Stimulated activated CD8-positive, alpha-beta memory T cell treated with anti-CD3 and anti-CD28 coated beads, Interleukin-7, amount 100 ng/mL, for 48 hours (primary cell): Measurements from ENCODE around the gene MACF1.
"Not testable (repeated sequence)": the region's sequence is repeated elsewhere in the genome, so short reads cannot be mapped to it uniquely, and the experiment has no call there.

Source experiments
- DNase-seq, 2 donors: peaks; one replicate each; pipeline ENCODE4 v3.0.0-alpha.2; 2020; ENCODE audit warnings: low read depth in 1 of 2; ENCODE audit errors: extremely low read depth in 1 of 2

MACF1 gene

GRCh38 chr1:39178541-39179431 lies 25.7 kb upstream of the MACF1 start:
- no peak for DNase-seq

GRCh38 chr1:39181311-39181710 lies 23.2 kb upstream of the MACF1 start:
- no peak for DNase-seq

- no peak for DNase-seq
These were observed 21.7 kb upstream of the MACF1 start for GRCh38 chr1:39182804-39183203.

DNA sequence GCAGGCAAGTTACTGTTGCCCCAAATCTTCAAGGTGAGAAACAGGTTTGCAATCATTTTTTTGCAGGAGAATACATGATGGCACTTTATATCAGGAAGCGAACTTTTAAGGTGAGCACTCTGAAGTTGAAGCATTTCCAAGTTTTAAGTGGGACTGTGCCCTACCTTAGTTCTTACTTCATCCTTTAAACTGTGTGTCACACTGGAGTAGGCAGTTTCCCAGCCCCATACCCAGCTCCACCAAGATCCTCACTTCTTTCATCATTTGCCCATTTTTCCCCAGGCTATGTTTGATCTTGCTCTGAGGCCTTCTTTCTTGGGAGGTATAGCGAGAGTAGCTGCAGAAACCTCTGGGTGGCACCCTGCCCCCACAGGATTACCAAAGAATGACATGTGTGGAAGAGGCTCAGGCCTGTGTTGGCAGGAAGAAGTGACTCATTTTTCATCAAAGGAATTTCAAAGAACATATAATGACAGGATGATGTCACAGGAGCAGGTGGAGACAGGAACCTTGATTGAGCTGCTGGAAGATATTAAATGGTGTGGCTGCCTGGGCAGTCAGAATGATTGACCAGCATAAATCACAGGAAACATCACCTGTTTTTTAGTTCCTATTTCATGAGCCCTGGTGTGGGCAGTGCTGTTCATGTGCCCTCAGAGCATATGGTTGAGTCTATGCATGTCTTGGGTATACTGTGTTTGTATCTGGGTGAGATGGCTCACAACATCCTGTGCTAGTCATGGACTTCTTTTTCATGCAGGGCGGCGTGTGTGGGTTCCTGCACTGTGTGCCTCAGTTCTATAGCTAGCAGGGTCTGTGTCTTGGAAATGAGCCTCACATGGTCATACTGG lies 20.8 kb upstream of the MACF1 start:
- peak; percentile 53 to 75 for DNase-seq

- no peak for DNase-seq
These were observed 20.1 kb upstream of the MACF1 start for GRCh38 chr1:39184354-39184818.

DNA sequence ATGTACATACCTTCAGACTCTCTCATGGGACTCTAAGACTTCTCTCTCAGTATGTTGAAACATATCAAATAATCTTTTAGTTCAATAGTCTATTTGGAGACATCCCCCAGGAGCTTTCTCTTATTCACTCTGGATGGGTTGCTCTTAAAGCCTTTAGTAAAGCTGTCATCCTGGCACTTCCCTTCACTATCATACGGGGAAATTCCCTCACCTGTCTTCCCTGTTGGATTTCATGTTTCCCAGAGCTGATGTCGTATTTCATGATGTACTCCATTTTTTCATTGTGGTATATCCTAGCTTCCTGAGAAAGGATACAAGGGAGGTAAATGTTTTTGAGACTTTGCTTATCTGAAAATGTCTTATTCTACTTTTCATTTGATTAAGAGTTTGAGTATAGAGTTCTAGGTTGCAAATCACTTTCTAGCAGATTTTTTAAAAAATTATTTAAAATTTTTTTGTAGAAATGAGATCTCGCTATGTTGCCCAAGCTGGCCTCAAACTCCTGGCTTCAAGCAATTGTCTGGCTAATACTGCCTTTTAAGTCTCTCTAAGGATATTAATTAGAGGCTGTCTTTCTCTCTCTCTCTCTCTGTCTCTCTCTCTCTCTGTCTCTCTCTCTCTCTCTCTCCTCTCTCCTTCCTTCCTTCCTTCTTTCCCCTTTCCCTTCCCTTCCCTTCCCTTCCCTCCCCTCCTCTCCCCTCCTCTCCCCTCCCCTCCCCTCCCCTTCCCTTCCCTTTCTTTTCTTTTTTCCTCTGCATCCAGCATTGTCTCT lies 17.0 kb upstream of the MACF1 start:
- no peak for DNase-seq

GRCh38 chr1:39189592-39190041 lies 14.9 kb upstream of the MACF1 start:
- no peak for DNase-seq

GRCh38 chr1:39190096-39190495 lies 14.4 kb upstream of the MACF1 start:
- DNase-seq, result no peak

DNA sequence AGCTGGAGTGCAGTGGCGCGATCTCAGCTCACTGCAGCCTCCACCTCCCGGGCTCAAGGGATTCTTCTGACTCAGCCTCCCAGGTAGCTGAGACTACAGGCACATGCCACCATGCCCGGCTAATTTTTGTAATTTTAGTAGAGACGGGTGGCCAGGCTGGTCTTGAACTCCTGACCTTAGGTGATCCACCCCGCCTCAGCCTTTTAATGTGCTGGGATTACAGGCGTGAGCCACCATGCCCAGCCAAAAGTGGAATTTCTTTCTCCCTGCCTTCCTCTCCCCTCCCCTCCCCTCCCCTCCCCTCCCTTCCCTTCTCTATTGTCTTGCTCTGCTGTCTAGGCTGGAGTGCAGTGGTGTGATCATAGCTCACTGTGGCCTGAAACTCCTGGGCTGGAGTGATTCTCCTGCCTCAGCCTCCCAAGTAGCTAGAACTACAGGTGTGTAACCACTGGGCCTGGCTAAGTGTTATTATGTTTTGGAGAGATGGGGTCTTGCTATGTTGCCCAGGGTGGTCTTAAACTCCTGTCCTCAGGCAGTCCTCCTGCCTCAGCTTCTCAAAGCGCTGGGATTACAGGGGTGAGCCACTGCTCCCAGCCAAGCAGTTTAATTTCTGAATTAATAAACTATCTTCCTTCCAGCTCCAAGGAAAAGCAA lies 10.0 kb upstream of the MACF1 start:
- no peak for DNase-seq

DNA sequence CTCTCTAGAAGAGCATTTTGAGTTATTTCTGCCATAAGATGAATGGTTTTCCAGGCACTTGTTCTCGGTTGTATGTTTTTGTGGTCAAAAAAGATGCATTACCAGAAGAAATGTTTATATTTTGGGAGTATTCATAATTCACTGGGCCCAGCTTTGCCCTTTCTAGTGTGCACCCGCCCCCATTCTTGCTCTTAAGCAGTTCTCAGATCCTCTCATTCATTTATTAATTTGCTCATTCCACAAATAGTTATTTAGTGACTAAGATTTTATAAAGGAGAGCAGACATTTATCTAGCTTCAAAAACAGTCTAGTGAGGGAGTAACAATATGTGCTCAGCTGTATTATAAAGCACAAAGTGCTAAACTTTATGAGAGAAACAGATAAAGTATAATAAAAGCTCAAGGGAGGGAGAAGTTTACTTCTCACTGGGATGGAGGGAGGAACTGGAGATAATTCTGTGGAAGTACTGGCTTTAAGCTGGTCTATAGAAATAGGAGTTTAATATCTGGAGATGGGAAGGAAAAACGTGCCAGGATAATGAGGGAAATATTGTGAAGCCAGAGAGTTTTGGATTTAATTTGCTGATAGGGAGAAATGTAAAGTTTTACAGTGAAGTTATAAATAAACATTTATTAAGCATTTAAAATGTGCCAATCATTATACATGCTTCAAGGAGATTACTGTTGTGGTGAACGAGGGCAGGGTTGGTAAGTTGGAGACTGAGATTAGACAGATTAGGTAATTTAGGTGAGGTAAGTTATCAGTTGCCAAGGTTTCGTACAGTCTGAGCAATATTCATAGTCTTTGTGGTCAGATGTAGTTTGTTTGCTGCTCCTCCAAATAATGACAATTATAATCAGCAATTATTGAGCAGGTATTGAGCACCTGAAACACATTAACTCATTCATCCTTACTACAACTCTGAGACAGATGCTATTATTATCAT lies 9.1 kb upstream of the MACF1 start:
- DNase-seq, result no peak

DNA sequence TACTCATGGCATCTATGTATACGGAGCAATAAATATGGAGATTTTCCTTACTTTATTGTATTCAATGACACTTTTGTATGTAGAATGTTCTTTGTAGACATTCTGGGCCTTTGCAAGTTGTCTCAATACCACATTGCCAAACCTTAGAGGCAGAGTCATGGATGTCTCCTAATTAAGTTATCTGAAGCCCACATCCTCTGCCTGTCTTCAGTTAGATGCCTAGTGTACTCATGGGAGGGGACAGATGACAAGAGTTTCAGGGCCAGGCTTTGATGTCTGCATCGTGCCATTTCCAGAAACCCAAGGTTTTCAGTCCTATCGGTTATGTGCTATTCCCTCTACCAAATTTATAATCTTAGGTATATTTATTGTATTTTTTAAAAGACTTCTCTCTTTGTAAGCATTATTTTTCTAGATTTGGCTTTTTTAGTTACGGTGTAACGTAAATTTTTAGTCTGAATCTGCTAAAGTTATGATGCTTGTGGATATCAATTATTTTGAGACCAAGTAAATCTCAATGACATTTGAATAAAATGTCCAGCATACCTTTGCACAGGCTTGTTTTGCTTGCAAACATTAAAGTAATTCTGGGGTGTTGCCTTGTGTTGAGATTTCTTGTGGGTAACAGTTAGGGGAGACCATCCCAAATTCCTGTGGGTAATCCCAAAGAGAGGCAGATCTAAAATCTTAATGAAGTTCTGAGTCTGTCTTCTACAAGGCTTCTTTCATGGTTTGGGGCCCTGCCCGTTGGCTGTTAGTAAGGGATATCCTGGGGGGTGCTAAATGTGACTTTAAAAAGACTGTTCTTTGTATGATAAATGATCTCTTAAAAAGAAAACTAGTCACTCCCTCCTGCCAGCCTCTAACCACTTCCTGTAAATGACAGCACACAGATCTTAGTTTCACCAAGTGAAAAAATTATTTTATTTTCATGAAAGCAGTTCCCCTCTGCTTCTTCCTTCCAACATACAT lies 8.0 kb upstream of the MACF1 start:
- peak in 1 of 2 donors; percentile 52 for DNase-seq

DNA sequence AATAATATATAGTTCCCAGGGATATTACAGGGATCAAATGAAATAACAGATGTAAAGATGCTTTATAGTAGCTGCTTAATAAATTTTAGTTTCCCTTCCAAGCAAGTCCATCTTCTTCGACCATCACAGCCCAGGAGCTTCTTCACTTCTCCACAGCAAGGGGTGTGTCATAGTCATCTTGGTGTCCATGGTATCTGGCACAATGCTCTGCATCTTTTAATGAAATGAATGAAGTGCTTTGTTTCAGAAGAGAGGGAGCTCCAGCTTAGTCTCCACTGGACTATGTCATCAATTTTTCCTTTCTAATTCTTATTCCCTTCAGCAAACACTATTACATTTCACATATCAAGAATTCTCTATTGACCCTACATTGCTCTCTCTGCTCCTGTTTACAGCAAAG lies 4.9 kb upstream of the MACF1 start:
- DNase-seq, result no peak

- DNase-seq, result peak; percentile 51 to 74
These were observed 746 bp downstream of the MACF1 start for GRCh38 chr1:39205102-39205780.

- DNase-seq, result no peak
These were observed 1.4 kb downstream of the MACF1 start for GRCh38 chr1:39205781-39206464.

- not testable (repeated sequence) for DNase-seq
These were observed 3.9 kb downstream of the MACF1 start for GRCh38 chr1:39208360-39208759.

GRCh38 chr1:39210649-39211048 lies 6.2 kb downstream of the MACF1 start:
- no peak for DNase-seq

- DNase-seq, result no peak
These were observed 8.0 kb downstream of the MACF1 start for GRCh38 chr1:39212499-39212898.
